Measurements from ENCODE around the gene MBNL1.

The MBNL1 gene

DNA sequence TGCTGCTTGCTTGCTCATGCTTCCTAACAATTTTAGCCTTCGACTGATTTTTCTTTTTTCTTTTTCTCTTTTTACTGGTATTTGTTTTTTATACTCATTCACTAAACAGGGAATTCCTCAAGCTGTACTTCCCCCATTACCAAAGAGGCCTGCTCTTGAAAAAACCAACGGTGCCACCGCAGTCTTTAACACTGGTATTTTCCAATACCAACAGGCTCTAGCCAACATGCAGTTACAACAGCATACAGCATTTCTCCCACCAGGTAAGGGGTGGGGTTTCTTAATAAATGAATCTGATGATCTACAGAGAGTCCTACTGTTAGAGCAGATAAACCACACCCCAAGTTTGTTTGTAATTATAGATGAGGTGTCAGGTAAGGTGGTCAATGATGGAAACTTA, 178.8 kb downstream of the MBNL1 start:
- DNase-seq (ENCODE audit: low read depth), result no peak

DNA sequence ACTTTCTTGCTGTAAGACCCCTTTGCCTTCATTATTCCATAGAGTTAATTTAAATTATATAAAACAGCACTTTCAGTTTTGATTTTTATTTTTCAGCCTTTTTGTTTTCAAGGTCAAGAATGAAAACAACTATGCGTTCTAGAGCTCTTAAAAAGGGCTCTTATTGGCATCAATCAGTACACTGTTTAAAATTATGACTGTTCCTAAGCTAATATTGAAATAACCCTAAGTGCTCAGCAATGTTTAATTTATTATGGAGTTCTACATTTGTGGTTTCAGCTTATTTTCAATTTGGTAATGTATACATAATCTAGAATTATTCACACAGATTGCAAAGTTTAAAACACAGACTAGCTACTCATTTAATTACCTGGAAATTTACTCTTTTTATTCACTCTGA, 179.4 kb downstream of the MBNL1 start:
- no peak for DNase-seq (ENCODE audit: low read depth)

DNA sequence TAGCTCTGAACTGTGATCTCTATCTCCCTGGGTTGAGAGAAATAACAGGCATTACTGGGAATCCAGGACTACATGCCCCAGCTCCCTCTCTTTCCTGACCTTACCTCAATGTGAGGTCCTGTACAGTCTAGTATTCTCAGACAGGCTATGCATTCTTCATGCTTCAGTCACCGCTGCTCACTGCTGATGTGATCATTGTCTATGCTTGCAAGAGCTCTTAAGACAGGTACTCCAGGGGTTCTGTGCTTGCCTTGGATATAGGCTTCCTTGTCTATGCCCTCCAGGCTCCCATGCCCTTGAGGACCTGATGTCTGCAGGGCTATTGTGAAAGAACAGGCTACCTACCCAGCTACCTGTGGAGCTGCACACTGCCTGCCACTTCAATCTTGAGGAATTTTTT, 183.6 kb downstream of the MBNL1 start:
- no peak for DNase-seq (ENCODE audit: low read depth)

DNA sequence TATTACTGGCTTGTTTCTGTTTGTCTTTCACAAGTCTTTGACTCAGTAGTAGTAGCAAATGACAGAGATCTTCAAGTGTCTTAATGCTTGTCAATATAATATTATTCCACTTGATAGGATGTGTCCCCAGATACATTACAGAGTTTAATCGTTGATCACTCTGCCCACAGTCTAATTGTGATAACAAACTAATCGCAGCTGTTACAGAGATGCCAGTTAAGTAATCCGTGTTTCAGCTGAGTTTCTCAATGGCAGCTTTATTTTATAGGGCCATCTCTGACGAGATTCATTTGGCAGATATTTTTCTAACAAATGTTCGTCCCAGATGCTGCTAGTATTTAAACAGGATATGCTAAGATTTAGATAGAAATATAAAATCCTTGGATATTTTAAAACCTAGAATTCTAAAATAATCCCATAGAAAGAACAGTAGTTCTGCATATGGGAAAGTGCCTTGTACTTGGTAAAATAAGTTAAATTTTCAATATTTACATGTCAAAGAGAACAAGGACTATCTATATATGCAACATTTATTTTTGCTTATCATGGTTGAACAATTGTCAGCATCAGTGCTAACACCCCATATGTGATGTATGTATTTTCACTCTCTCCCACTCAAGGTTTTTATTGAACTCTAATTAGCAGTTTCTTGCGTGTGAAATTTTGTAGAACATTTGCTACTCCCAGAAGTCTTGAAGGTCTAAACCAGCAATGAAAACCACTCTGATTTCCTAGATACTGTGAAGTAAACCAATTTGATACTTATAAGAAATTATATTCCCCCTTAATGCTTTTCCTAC, 185.5 kb downstream of the MBNL1 start:
- DNase-seq (ENCODE audit: low read depth), result no peak

DNA sequence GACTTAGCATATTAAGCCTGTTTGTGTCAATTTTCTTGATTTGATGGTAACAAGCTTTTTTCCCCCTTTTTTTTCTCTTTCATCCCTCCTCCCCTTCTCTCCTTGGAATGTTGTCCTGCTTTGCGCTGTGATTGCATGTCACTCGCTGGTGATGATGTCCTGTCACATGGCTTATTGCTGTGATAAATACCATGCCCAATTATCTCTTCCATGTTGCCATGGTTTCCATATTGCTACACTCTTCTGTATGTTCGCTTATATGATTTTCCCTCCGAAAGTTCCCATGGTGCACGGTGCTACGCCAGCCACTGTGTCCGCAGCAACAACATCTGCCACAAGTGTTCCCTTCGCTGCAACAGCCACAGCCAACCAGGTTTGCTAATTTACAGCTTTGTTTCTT, 187.3 kb downstream of the MBNL1 start:
- no peak for DNase-seq (ENCODE audit: low read depth)

DNA sequence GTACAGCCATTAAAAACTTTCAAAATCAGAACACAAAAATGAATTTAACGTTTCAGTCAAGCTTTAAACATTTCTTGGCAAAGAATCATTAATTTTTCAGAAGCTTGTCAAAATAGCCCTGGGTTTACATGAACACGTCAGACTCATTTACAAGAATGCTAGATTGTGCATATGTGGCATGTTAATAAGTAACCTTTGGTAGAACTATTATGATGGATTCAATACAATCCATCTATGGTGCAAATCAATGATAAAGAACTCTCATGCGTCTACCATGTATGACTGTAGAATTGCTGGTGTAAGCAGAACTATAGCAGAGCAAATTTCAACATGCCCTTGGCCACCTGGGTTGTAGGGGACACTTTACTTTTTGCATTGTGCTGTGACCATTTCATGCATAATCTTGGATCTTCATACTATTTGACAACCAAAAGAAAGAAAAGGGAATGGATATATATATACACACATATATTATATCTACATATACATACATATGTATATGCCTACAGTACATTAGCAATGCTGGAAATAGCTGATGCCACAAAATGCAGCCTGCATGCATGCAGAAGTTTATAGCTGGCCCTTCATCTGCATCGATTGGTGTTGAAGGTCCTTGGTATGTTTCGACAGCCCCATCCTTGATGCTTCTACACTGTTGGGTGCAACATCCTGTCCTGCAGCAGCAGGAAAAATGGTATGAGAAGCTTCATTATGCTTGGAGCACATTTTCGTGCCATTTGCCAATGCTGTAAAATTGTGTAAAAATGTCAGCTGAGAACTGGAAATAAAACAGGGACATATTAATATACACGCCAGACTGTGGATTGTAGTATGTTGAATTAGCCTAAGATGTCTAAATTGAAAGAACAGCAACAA, 189.0 kb downstream of the MBNL1 start:
- DNase-seq (ENCODE audit: low read depth), result no peak

DNA sequence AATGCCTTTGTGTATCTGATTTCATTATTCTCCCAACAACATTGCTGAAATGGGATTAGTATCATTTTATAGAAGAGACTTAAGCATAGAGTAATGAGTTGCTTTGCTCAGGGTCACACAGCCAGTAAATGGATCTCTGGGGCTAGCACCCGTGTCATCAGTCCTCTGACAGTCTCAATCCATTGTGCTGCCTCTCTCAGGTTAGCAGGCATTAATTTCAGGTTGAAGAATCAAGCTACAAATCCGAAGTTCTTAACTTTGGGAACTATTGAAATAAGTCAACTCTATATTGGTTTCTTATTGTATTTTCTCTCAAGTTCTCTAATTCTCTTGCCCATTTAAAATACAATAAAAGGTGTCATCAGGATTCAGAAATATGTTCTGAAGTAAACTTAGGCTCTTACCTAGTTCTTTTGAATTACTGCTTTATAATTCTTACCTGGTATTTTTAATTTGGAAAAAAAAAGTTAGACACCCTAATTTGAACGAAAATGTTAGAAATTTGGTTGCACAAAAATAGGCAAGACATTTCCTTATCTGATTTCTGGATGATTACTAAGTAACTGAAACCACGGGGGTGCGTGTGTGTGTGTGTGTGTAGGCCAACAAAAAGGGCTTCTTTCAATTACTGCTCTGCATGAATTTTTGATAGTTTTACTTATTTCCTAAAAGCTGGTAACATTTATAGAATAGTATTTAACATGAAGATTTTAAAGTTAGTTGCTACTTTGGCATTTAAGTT, 189.8 kb downstream of the MBNL1 start:
- no peak for DNase-seq (ENCODE audit: low read depth)

DNA sequence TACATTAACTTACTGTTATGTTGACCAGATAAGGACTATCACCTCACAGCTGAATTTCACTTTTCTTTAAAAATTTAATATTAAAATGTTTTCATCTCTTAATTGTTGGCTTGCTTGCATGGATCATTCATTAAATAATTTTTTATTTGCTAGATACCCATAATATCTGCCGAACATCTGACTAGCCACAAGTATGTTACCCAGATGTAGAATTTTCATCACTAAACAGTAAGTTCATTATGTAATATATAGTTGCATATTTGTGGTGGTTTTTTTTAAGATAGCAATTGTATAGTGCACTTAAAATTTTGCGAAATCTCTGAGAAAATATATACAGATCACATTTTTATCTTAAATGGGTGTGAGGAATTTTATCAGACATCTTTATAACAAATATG, 190.4 kb downstream of the MBNL1 start:
- DNase-seq (ENCODE audit: low read depth), result no peak

DNA sequence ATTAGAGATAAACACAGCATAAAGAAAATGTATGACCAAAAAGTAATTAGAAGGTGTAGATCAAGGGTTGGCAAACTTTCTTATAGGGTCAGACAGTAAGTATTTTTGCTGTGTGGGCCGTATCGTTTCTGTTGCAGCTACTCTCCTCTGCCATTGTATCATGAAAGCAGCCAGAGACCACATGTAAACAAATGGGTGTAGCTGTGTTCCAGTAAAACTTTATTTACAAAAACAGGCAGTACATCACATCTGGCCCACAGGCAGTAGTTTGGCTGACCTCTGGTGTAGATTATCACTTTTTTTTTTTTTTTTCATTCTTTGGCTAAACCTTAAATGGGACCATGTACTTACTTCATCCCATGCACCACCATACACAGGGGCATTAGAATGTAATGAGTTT, 190.8 kb downstream of the MBNL1 start:
- DNase-seq (ENCODE audit: low read depth), result no peak

GRCh38 chr3:152460936-152461335, 192.2 kb downstream of the MBNL1 start:
- DNase-seq (ENCODE audit: low read depth), result no peak

DNA sequence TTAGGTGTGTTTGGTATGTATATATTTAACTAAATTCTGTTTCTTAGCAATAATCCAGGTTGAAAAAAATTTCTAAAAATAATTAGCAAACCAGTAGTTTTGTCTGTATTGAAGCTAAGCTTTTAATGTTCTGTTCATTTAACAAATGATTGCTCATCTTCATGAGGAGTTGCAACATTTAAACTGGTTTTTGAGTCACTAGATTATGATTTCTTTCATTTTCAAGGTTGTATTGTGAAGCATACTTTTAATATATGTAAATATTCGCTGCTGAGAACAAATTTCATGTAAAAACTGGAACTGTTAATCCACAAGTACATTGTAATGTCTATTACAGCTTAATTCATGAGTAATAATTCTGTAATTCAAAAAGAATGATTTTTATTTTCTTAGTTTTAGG, 192.7 kb downstream of the MBNL1 start:
- DNase-seq (ENCODE audit: low read depth), result no peak

DNA sequence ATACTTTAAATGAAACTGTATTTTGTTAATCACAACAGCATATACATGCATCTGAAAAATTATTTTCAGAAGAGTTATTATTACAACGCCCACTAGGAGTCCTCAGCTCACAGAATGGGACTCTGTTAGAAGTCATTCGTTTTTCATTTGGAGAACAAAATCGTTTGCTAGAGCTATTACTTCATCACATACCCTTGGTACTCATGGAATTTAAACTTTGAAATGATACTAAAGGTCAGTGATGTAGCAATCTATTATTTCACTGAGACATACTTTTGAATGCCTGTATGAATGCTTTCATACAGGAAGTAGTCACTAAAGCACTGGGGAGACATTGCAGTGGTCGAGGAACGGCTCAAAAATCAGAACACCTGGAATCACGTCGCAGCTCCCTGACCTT, 198.1 kb downstream of the MBNL1 start:
- no peak for DNase-seq (ENCODE audit: low read depth)

DNA sequence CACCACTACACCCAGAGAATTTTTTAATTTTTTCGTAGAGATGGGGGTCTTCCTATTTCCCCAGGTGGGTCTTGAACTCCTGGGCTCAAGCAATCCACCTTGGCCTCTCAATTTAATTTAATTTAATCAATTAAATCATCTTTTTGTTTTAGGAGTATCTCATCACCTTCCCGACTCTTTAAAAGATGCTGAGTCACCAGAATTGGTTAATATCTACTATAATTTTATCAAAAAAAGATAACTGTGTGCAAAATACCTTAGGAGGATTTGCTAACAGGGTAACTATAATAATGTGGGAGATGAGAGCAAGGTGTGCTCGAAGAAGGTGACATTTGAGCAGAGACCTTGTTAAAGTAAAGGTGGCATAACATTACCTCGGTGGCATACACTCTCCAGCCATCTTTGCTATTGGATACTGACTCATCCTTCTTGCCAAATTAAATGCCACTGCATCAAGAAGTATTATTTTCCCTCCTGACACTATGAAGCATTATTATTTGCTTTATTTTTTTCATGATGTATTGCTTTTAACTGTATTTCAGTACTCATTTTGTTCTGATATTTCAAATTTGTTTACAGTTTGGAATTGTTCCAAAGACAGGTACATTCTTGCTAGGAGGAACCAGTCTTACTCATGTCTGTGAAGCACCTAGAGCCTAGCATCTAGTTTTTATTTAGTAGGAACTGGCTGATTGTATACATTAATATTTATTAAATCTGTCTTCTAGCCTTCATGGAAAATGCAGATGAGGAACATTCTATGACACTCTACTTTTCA, 200.7 kb downstream of the MBNL1 start:
- no peak for DNase-seq (ENCODE audit: low read depth)

- DNase-seq (ENCODE audit: low read depth), result no peak
Observed at GRCh38 chr3:152470095-152470494, 201.4 kb downstream of the MBNL1 start.

DNA sequence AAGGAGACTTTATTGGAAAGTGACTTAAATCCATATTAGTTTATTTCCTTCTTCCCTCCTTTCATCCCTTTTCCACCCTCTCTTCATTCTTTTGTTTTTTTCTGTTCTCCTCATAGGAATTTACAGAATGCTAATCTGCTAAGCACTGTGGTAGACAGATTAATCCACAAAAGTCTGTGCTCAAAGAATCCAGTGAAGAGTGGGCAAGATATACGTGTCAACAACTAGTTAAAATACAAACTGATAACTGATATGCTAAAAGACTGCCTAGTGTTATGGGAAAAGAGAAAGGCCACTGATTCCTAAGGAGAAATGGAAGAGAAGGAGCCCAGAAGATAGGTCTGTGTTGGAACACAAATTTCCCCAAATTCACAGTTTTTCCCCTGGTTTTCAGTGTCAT, 202.2 kb downstream of the MBNL1 start:
- no peak for DNase-seq (ENCODE audit: low read depth)

- no peak for DNase-seq (ENCODE audit: low read depth)
Observed at GRCh38 chr3:152471814-152472671, 203.3 kb downstream of the MBNL1 start.

GRCh38 chr3:152472672-152472954, 203.9 kb downstream of the MBNL1 start:
- DNase-seq (ENCODE audit: low read depth), result no peak

DNA sequence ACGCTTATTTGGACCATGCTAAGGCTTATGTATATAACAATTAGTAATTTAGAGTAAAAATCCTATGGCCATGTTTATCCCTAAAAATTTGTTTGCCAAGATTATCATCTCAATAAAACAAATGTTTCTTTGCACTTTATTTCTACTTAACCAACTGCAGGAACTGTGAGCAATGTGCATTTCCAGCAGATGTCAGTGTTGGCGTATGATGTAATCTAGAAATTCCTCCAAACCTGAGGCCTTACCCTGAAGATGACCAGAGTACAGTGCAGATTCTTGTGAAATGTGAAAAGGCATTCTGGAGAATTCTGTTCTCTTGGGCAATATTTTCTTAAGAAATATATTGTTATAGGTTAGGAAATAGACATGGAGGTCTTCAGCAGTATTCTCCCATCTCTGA, 205.9 kb downstream of the MBNL1 start:
- DNase-seq (ENCODE audit: low read depth), result no peak

GRCh38 chr3:152477422-152477821, 208.7 kb downstream of the MBNL1 start:
- no peak for DNase-seq (ENCODE audit: low read depth)

- DNase-seq (ENCODE audit: low read depth), result no peak
Observed at GRCh38 chr3:152480282-152480953, 211.7 kb downstream of the MBNL1 start.

GRCh38 chr3:152486364-152486763, 217.6 kb downstream of the MBNL1 start:
- DNase-seq (ENCODE audit: low read depth), result no peak
